Adrenal gland (tissue), 12 donors: ENCODE data around the gene MYH6. TPM values are rescaled to one million over a fixed set of nuclear protein-coding genes. Genes with fewer than 3 reads are reported as not detected.
A peak's percentile ranks its signal among the peaks of the same experiment; 100 is the strongest.

Experiments
- DNase-seq, 7 donors: peaks; one replicate each; pipeline ENCODE4 v3.0.0-alpha.2; 2019 to 2020
- H3K27ac ChIP-seq, 5 donors: fragments of 200-600 bp; sonication (generic) in 4 of 5; 1 replicate in 3 of 5; 2 replicates in 2 of 5; pipeline versions ENCODE4 v1.5.1 to v1.8.0; 2016 to 2020; ENCODE audit warnings: mild to moderate bottlenecking in 1 of 5
- H3K27me3 ChIP-seq: fragments of 200-600 bp; 2 replicates; pipeline ENCODE4 v1.8.0; 2021
- H3K36me3 ChIP-seq, 2 donors: fragments of 200-600 bp; replicated peaks in 1 of 2; 1 replicate in 1 of 2; 2 replicates in 1 of 2; pipeline versions ENCODE4 v1.5.1 to v1.8.0; 2018 to 2022
- H3K4me1 ChIP-seq, 2 donors: fragments of 200-600 bp; replicated peaks in 1 of 2; 1 replicate in 1 of 2; 2 replicates in 1 of 2; pipeline versions ENCODE4 v1.5.1 to v1.8.0; 2018 to 2021
- H3K4me3 ChIP-seq, 4 donors: fragments of 200-600 bp; sonication (generic) in 3 of 4; one replicate each; pipeline ENCODE4 v1.5.1; 2016 to 2018
- H3K9me3 ChIP-seq, 3 donors: fragments of 200-600 bp; sonication (generic) in 1 of 3; replicated peaks in 1 of 3; 1 replicate in 2 of 3; 2 replicates in 1 of 3; pipeline versions ENCODE4 v1.5.1 to v1.8.0; 2016 to 2021
- CTCF ChIP-seq, 6 experiments: fragments of 450-650 bp in 4 of 6; fragments of 200-600 bp in 2 of 6; sonication (generic) in 1 of 6; IDR thresholded peaks; 1 replicate in 5 of 6; 2 replicates in 1 of 6; pipeline versions ENCODE4 v1.5.1 to v1.8.0; 2016 to 2021; ENCODE audit warnings: antibody characterized with exemption in 6 of 6, mild to moderate bottlenecking in 2 of 6, moderate library complexity in 1 of 6
- POLR2A ChIP-seq, 2 donors: fragments of 450-650 bp; IDR thresholded peaks; one replicate each; pipeline ENCODE4 v1.6.1; 2017; ENCODE audit warnings: antibody characterized with exemption in 2 of 2, mild to moderate bottlenecking in 2 of 2, moderate library complexity in 1 of 2
- WGBS, 4 donors: extraction: QIAGEN DNeasy Blood & Tissue Kit in 2 of 4; methylation state at CpG; one replicate each; pipeline versions ENCODE4 v1.1.5 to v1.1.7; 2013 to 2017; 5-methylcytosine and 5-hydroxymethylcytosine counted together
- intact Hi-C, 2 donors: fragments of 100-400 bp; cut with DNase I; formaldehyde crosslinking; loops; one replicate each; pipeline versions ENCODE4 v1.14.1 to v1.15.0; 2022 to 2023
- polyA plus RNA-seq, 3 donors: library from polyadenylated mRNA; stranded (reverse); fragments of 200-250 nt in 2 of 3; fragments of 350-450 nt in 1 of 3; fragmentation: Illumina TruSeq in 1 of 3; extraction: RNeasy Lipid Tissue Mini Kit (QIAGEN cat#74804) in 1 of 3; gene quantifications; one replicate each; pipeline ENCODE4 v1.2.3, GENCODE V29; 2013 to 2014
- total RNA-seq, 9 donors: library from RNA; depleted of rRNA in 4 of 9; stranded (reverse); fragments of >200 nt in 4 of 9; fragments of 120-200 nt in 1 of 9; fragmentation: NEBNext Ultra II Directional in 1 of 9; extraction: Animal tissue kit (Norgen Biotek cat#: 25700) in 1 of 9; gene quantifications; one replicate each; pipeline versions ENCODE4 v1.1.0 to v1.2.4, GENCODE V29; 2013 to 2023
- donor health status: healthy with polysubstance abuse.
- donor health status: Bipolar disorder and iron deficiency.
- donor health status: DM: yes; HTN: yes; CAD: no.
- donor health status: DM: no; HTN: no; CAD: no.
- donor health status: DM: no; HTN: no; CAD: no.
- donor health status: DM: yes; HTN: yes; CAD: no.

Gene MYH6
- total and polyA plus RNA-seq, 12 donors, result under 0.01 to 5.2 (median 0.27) TPM; not detected in 5

GRCh38 chr14:23434488-23435222 is 26.6 kb upstream of the MYH6 start:
- 72 to 81% (median 76%) methylated on average over 5 to 8 of the region's 8 CpGs for WGBS, 4 donors
- Histone ChIP-seq H3K27ac (no peak overlapping the region), H3K9me3 (no peaks in the 10 kb centered on the region), H3K36me3 (no peaks in the 10 kb centered on the region), H3K4me1 (no peaks in the 10 kb centered on the region), H3K27me3 (no peaks in the 10 kb centered on the region), H3K4me3 (no peak overlapping the region)
- no peak for TF ChIP-seq POLR2A (IDR thresholded peaks at IDR 0.05)
- DNase-seq, result peak in 1 of 7 donors; percentile 36
- intact Hi-C loops, result no loop called here

- Histone ChIP-seq H3K9me3 (no peaks in the 10 kb centered on the region), H3K4me3 (no peak overlapping the region), H3K4me1 (no peaks in the 10 kb centered on the region), H3K27me3 (no peaks in the 10 kb centered on the region), H3K27ac (no peak overlapping the region), H3K36me3 (no peaks in the 10 kb centered on the region)
- WGBS, 4 donors, result 73 to 94% (median 82%) methylated on average over 5 to 10 of the region's 10 CpGs
- intact Hi-C loops, result no loop called here
- DNase-seq, result peak in 1 of 7 donors; percentile 3
- TF ChIP-seq CTCF (IDR thresholded peaks at IDR 0.05) (no peak), POLR2A (IDR thresholded peaks at IDR 0.05) (no peak)
These were observed 25.4 kb upstream of the MYH6 start for GRCh38 chr14:23433457-23433856.

GRCh38 chr14:23432946-23433345 is 24.9 kb upstream of the MYH6 start:
- H3K4me1 ChIP-seq, result no peaks in the 10 kb centered on the region
- intact Hi-C loops, result no loop called here
- WGBS, 4 donors, result 79 to 83% (median 80%) methylated on average over 9 to 10 of the region's 10 CpGs
- TF ChIP-seq CTCF (IDR thresholded peaks at IDR 0.05), result no peak
- no peak for TF ChIP-seq POLR2A (IDR thresholded peaks at IDR 0.05)
- H3K36me3 ChIP-seq, result no peaks in the 10 kb centered on the region
- no peaks in the 10 kb centered on the region for H3K27me3 ChIP-seq
- no peak overlapping the region for H3K27ac ChIP-seq
- H3K4me3 ChIP-seq, result no peak overlapping the region
- peak in 1 of 7 donors; percentile 10 for DNase-seq
- H3K9me3 ChIP-seq, result no peaks in the 10 kb centered on the region

GRCh38 chr14:23432102-23432925 is 24.2 kb upstream of the MYH6 start:
- 79 to 86% (median 81%) methylated on average over 17 of the region's 17 CpGs for WGBS, 4 donors

More at GRCh38 chr14:23432102-23432925, 24.2 kb upstream of the MYH6 start:
- intact Hi-C loops, result no loop called here
- Histone ChIP-seq H3K27me3 (no peaks in the 10 kb centered on the region), H3K36me3 (no peaks in the 10 kb centered on the region), H3K27ac (no peak overlapping the region), H3K4me1 (no peaks in the 10 kb centered on the region), H3K4me3 (no peak overlapping the region), H3K9me3 (no peaks in the 10 kb centered on the region)
- TF ChIP-seq CTCF (IDR thresholded peaks at IDR 0.05) (no peak), POLR2A (IDR thresholded peaks at IDR 0.05) (no peak)
- DNase-seq, result peak in 1 of 7 donors; percentile 5
